AG08395 (cell line): Measurements from ENCODE around the gene PEMT.
A peak's percentile ranks its signal among the peaks of the same experiment; 100 is the strongest.
"Not testable (repeated sequence)": the region's sequence is repeated elsewhere in the genome, so short reads cannot be mapped to it uniquely, and the experiment has no call there.

ENCODE experiments used
- DNase-seq: peaks from one replicate; pipeline ENCODE4 v3.0.0; 2012; ENCODE audit warnings: mixed read lengths, low spot score

PEMT gene

GRCh38 chr17:17486416-17486815 lies 105.1 kb downstream of the PEMT start:
- not testable (repeated sequence) for DNase-seq

GRCh38 chr17:17485420-17485819 lies 106.1 kb downstream of the PEMT start:
- no peak for DNase-seq

GRCh38 chr17:17484451-17484899 lies 107.0 kb downstream of the PEMT start:
- DNase-seq: no peak

GRCh38 chr17:17481860-17482259 lies 109.6 kb downstream of the PEMT start:
- no peak for DNase-seq

DNA sequence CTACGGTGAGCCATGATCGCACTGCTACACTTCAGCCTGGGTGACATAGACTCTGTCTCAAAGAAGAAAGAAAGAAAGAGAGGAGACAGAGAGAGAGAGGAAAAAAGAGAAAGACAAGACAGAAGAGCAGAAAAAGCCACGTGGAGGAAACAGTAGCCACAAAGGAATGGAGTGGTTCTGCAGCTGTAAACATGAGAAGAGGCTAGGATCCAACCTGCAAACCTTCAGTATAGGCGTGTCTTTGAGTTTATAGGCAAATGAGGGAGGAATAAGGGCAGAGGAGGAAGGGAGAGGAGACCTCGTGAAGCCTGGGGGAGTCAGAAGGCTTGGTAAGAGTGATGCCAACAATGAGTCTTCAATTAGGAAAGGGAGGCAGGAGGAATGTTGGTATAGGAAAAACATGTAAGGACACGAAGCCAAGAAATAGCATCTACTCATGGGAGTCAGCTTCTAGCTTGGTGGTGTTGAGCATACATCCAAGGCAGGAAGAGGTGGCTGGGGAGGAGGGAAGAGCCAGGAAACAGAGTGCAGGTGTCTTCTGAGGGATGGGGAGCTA lies 110.8 kb downstream of the PEMT start:
- DNase-seq: no peak

DNA sequence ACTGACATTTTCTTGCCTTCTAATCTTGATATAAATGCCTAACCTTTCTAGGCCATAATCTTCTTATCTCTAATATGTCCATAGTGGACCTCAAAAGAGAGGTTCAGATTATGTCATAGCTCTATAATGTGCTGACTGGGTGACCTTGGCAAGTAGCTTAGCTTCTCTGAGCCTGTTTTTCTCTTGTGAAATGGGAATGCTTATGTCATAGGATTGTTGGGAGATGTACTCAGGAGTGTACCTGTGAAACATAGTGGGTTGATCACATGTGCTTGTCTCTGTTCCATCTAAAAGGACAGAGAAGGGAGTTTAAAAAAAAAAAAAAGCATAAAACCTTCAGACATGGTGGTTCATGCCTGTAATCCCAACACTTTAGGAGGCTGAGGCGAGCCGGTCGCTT lies 112.3 kb downstream of the PEMT start:
- no peak for DNase-seq

DNA sequence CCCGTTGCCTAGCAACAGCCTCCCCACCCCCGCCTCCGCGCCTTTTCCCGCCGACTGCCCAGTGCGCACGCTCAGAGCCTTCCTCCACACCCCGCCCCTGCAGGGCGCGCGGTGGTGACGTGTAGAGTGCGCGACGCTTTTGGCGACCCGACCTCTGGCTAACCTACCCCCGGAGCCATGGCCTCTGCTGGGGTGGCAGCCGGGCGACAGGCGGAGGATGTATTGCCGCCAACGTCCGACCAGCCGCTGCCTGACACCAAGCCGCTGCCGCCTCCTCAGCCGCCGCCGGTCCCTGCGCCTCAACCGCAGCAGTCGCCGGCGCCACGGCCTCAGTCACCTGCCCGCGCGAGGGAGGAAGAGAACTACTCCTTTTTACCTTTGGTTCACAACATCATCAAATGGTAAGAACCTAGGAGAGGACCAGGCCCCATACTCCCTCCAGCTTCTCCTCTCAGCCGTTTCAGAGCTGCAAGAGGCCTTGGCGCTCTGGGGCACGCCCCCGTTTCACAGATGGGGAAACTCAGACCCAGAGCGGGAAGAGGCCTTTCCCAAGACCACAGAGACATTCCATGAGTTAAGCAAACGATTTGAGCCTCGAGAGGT lies 114.5 kb downstream of the PEMT start, which contains the start of gene MED9:
Gene MED9 (plus strand): TSS at position 136 of the 603 bp plus-strand sequence. CDS start 42 bp downstream, at position 178.
- DNase-seq: peak; percentile 99

- DNase-seq: no peak
Measured at GRCh38 chr17:17474341-17474740, 117.2 kb downstream of the PEMT start.

DNA sequence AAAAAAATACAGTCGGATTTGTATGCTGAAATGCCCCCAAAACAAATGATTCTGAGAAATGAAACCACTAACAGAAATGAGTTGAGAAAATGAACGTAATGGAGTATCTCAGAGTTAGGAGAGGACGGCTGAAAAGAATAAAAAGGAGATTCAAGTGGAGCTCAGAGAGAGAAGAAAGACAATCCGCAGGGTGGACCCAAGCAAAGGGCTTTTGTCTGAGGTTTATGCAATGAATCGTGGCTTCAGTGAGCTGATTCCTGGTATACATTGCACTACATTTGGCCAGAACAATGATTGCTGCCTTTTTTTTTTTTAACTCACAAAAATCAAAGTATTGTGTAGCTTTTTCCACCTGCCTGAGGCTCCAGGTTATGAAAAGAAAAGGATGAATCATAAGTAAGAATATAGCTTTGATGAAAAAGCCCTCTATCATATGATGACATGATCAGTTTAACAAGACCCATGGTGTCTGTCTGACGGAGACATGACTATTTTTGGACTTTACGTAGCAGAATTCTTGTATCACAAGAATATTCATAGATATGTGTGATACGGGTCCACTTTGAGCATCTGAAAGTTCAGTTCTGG lies 119.1 kb downstream of the PEMT start:
- DNase-seq: no peak

DNA sequence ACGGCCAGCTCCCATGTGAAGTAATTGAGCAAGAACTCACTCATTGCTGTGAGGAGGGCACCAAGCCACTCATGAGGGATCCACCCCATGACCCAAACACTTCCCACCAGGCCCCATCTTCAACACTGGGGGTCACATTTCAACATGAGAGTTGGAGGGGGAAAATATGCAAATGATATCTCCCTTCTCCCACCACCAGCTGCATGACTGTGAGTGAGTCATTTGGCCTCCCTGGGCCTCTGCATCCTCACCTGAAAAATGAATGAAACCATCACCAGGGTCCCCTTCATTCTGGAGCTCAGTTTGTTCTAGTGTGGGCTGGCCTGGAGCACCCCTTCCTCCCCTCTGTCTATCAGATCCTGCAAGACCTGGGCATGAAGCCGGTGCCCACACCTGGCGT lies 121.5 kb downstream of the PEMT start:
- no peak for DNase-seq

GRCh38 chr17:17469358-17469757 lies 122.2 kb downstream of the PEMT start:
- no peak for DNase-seq

DNA sequence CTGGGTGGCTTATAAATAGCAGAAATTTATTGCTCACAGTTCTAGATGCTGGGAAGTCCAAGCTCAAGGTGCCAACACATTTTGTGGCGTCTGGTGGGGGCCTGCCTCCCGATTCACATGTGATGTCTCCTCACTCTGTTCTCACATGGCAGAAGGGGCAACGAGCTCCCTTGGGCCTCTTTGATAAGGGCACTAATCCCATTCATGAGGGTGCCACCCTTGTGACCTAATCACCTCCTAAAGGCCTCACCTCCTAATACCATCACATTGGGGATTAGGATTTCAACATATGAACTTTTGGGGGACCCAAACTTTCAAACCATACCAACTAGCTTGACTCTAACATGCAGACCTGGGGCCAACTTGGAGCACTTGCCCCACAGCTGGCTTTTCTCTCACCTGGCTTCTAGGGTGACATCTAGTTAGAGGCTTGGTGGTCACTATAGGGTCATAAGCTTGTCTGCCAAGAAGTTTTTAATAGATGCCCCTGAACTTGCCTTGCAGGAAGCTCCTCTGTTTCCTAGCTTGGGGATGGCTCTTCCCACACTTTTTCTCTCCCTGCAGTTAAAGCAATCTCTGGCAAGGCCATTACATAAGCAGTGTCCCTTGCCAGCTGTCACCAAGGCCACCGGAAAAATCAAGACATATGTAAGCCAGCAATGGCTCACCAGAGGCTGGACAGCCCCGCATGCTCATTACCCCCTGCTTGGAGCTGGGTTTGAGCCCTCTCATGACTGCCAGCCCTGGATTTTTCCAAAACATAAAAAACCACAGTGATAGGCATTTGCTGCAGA lies 123.1 kb downstream of the PEMT start:
- DNase-seq: no peak

DNA sequence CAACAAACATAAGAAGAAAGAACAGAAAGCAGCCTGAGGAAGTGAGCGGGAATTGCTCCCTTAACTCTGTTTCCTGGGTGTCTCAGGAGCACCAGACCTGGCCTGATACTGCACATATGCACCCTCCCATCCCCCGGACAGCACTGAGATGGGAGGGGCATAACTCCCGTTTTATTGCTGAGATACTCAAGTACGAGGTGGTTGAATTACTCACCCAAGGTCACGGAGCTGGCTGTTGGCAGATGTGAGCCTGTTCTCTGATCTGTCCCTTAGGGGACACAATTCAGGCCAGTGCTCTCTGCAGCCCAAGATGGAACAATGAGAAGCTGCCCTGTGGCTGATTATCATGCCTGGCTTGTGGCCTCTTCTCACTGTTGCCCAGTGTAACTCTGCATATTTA lies 123.8 kb downstream of the PEMT start:
- DNase-seq: peak; percentile 28

DNA sequence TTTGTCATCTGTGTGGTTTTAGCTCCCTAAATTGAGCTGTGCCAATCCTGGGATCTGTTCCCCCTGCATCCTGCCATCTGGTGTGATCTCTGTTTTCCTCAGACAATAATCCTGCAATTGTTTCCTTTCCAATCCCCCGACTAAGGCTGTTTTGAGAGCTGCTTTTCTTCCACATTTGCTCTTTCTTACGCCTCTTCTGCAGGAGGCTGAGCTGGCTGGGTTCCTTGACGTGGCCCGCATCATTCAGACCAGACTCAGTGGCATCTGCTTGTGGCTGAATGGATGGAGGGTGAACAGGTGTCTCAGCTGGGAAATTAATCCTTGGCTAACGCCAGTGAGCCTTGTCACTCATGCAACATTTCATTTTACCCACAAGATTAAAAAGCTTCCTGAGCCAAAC lies 124.5 kb downstream of the PEMT start:
- DNase-seq: no peak

GRCh38 chr17:17466511-17466910 lies 125.0 kb downstream of the PEMT start:
- no peak for DNase-seq

- DNase-seq: not testable (repeated sequence)
Measured at GRCh38 chr17:17465878-17466277, 125.6 kb downstream of the PEMT start.

- DNase-seq: no peak
Measured at GRCh38 chr17:17463821-17464220, 127.7 kb downstream of the PEMT start.

DNA sequence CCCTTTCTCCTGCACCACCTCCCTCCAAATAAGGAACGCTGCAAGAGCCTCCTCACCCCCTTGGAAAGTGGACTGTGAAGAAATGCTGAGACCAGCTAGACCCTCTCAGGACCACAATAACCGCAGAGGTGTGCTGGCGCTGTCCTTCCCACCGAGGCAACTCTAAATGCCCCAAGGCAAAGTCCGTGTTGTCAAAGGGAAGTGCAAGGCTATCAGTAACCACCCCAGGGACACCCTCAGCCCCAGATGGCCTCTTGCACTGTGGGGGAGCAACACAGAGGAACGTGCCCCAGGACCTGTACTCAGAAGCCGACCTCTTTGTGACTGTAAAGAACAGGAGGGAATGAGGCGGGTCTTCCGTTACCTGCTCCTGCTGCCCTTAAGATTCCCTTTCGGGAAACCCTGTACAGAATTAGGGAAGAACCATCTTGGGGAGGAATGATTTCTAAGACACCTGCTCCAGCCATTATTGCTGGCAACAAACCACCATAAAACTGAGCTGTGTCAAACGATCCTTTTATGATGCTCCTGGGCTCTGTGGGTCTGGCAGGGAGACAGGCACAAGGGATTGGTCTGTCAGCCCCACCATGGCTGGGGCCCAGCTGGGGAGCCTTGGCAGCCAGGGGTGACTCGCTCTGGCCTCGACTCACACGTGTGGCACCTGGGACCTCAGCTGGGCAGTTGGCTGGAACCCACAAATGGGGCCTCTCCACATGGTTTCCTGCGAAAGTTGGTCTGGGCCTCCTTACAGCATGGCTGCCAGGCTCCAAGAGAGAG lies 129.3 kb downstream of the PEMT start:
- DNase-seq: no peak

GRCh38 chr17:17460038-17460437 lies 131.5 kb downstream of the PEMT start:
- no peak for DNase-seq

DNA sequence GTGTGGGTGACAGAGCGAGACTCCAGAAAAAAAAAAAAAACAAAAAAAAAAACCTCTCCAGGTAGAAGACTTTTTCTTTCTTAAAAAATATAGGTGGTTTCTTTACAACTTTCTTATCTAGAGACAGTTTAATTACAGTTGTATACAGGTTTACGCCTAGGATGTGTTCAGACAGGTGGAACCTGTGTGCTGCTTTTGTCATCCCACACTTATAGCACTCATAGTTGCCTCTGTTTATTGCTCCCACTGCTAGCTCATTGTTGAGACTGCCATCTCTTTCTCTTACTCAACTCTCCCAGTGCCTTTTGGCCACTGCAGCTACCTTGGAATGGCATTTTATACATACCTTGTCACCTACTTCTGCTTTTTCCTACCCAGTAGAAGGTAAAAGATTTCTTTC lies 133.8 kb downstream of the PEMT start:
- no peak for DNase-seq

- no peak for DNase-seq
Measured at GRCh38 chr17:17456251-17456650, 135.3 kb downstream of the PEMT start.
